GM23338 (cell line): ENCODE results near the gene RIC3. TPM values are rescaled to one million over a fixed set of nuclear protein-coding genes. Genes with fewer than 3 reads are reported as not detected.

Experiments
- ATAC-seq: fragments of 200-7000 bp; cut with Tn5 transposase; 3 replicates; pipeline ENCODE4 v1.9.1; 2020
- DNase-seq: peaks from one replicate; pipeline ENCODE4 v3.0.0-alpha.2; 2015; ENCODE audit warnings: low spot score
- H2AFZ ChIP-seq: fragments of 200-600 bp; sonication (generic); 2 replicates; pipeline ENCODE4 v1.8.0; 2016; ENCODE audit warnings: antibody characterized with exemption, mild to moderate bottlenecking, moderate library complexity
- H3F3A ChIP-seq: fragments of 200-600 bp; sonication (generic); replicated peaks from 2 replicates; pipeline ENCODE4 v1.8.0; 2017; ENCODE audit warnings: antibody characterized with exemption, mixed run types, low read depth
- H3K27ac ChIP-seq: fragments of 200-600 bp; sonication (generic); 2 replicates; pipeline ENCODE4 v1.6.1; 2016; ENCODE audit warnings: low read depth
- H3K27me3 ChIP-seq: fragments of 200-600 bp; sonication (generic); 2 replicates; pipeline ENCODE4 v1.8.0; 2016; ENCODE audit warnings: mild to moderate bottlenecking, mixed run types, moderate library complexity; ENCODE audit not compliant: insufficient read depth
- H3K36me3 ChIP-seq: fragments of 200-600 bp; sonication (generic); 2 replicates; pipeline ENCODE4 v1.8.0; 2016; ENCODE audit warnings: mild to moderate bottlenecking; ENCODE audit not compliant: insufficient read depth
- H3K4me1 ChIP-seq: fragments of 200-600 bp; sonication (generic); 2 replicates; pipeline ENCODE4 v1.8.0; 2016; ENCODE audit warnings: mild to moderate bottlenecking, moderate library complexity; ENCODE audit not compliant: insufficient read depth
- H3K4me2 ChIP-seq: fragments of 200-600 bp; sonication (generic); 2 replicates; pipeline ENCODE4 v1.7.1; 2017; ENCODE audit warnings: mixed run types
- H3K4me3 ChIP-seq: fragments of 200-600 bp; sonication (generic); 2 replicates; pipeline ENCODE4 v1.6.1; 2016; ENCODE audit warnings: mixed run types
- H3K79me2 ChIP-seq: fragments of 200-600 bp; sonication (generic); replicated peaks from 2 replicates; pipeline ENCODE4 v1.8.0; 2017; ENCODE audit warnings: mild to moderate bottlenecking; ENCODE audit not compliant: insufficient read depth
- H3K9me2 ChIP-seq: fragments of 200-600 bp; sonication (generic); 2 replicates; pipeline ENCODE4 v1.8.0; 2017; ENCODE audit not compliant: insufficient read depth
- H4K20me1 ChIP-seq: fragments of 200-600 bp; sonication (generic); replicated peaks from 2 replicates; pipeline ENCODE4 v1.8.0; 2017; ENCODE audit warnings: mild to moderate bottlenecking; ENCODE audit not compliant: insufficient read depth
- H3K27ac Mint-ChIP-seq: 2 replicates; pipeline ENCODE4 v1.8.0; 2020; ENCODE audit warnings: inconsistent platforms, mild to moderate bottlenecking, moderate library complexity, mixed read lengths
- H3K27me3 Mint-ChIP-seq: 3 replicates; pipeline ENCODE4 v1.8.0; 2022; ENCODE audit warnings: low read depth, mild to moderate bottlenecking, moderate library complexity, mixed read lengths, inconsistent platforms; ENCODE audit not compliant: insufficient read depth, poor library complexity
- H3K36me3 Mint-ChIP-seq: 3 replicates; pipeline ENCODE4 v1.8.0; 2021; ENCODE audit warnings: low read depth, mild to moderate bottlenecking, inconsistent platforms, moderate library complexity, mixed read lengths
- H3K4me1 Mint-ChIP-seq: 3 replicates; pipeline ENCODE4 v1.8.0; 2020; ENCODE audit warnings: mild to moderate bottlenecking, inconsistent platforms, mixed read lengths
- H3K4me3 Mint-ChIP-seq: 3 replicates; pipeline ENCODE4 v1.8.0; 2021; ENCODE audit warnings: moderate library complexity, mild to moderate bottlenecking, inconsistent platforms, mixed read lengths
- H3K9me3 Mint-ChIP-seq: 3 replicates; pipeline ENCODE4 v1.8.0; 2020; ENCODE audit warnings: moderate library complexity, mild to moderate bottlenecking, inconsistent platforms, mixed read lengths
- NANOG ChIP-seq: IDR thresholded peaks from 2 replicates; pipeline ENCODE4 v1.6.1; 2016; ENCODE audit warnings: antibody characterized with exemption, borderline replicate concordance
- POLR2AphosphoS5 ChIP-seq: IDR thresholded peaks from 2 replicates; pipeline ENCODE4 v1.6.1; 2016; ENCODE audit warnings: antibody characterized with exemption, low read depth
- ZNF331 ChIP-seq: fragments of 250-450 bp; sonication (Bioruptor Pico); IDR thresholded peaks from 2 replicates; pipeline ENCODE4 v1.5.0; 2020; ENCODE audit warnings: low read depth, mild to moderate bottlenecking, moderate library complexity
- polyA plus RNA-seq: library from polyadenylated mRNA; unstranded; fragments of >200 nt; fragmentation: Nextera tagmentation; extraction: Ambion mirVana; gene quantifications from 2 replicates; pipeline ENCODE4 v1.2.1, GENCODE V29; 2016
- total RNA-seq: library from RNA; depleted of rRNA; stranded (reverse); fragments of >200 nt; shearing (Covaris generic); gene quantifications from 2 replicates; pipeline ENCODE4 v1.2.3, GENCODE V29; 2014
- TF ChIP-seq, protein P1 (sequence below): IDR thresholded peaks from one replicate; pipeline ENCODE4 v1.6.1; 2018; ENCODE audit warnings: antibody characterized with exemption; ENCODE audit not compliant: unreplicated experiment
- TF ChIP-seq, protein P2 (sequence below): fragments of 250-450 bp; sonication (Bioruptor Pico); IDR thresholded peaks from 2 replicates; pipeline ENCODE4 v1.5.0; 2020; ENCODE audit warnings: mild to moderate bottlenecking, moderate library complexity
- TF ChIP-seq, protein P3 (sequence below), 2 experiments: fragments of 200-600 bp in 1 of 2; sonication (generic) in 1 of 2; conservative IDR thresholded peaks; 2 replicates each; pipeline versions ENCODE4 v1.5.1 to v1.6.1; 2016 to 2017; ENCODE audit warnings: antibody characterized with exemption in 2 of 2, low read depth in 2 of 2, mild to moderate bottlenecking in 2 of 2, moderate library complexity in 1 of 2

The RIC3 gene
- total and polyA plus RNA-seq, 2 experiments from 2014 or later = 17.8 to 21.3 TPM

DNA sequence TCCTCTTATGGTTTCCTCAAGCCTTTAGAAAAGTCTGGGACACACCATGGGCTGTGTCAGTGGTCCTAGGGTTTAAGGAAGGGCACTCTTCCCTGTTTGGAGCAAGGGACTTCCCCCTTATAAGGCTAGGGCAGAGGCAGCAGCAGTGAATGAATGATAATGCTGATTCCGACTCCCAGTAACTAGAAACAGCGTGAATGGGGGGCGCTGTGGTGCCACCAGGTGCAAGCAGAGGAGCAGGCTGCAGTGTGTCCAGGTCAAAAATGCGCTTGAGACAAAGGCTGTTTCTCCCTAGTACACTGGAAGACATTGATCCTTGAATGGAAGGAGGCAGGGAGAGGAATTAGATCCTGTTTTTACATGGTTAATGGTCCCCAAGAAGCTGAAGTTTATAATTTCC lies 11.6 kb upstream of the RIC3 start:
- peak; percentile 71 for DNase-seq
- H3K27ac ChIP-seq = no peak overlapping the region
- no peak overlapping the region for H3K4me2 ChIP-seq
- H3K36me3 ChIP-seq = no peaks in the 10 kb centered on the region
- Mint-ChIP-seq H3K4me3 (no peak overlapping the region), H3K27me3 (peaks cover 2% of the 10 kb centered on the region), H3K4me1 (peaks cover 12% of the 10 kb centered on the region; the same call in 2 of the 3 replicates), H3K27ac (no peak overlapping the region), H3K36me3 (no peaks in the 10 kb centered on the region), H3K9me3 (peaks cover 4% of the 10 kb centered on the region; the same call in 2 of the 3 replicates)
- H3K9me2 ChIP-seq = no peaks in the 10 kb centered on the region
- H3F3A ChIP-seq = no peaks in the 10 kb centered on the region
- no peaks in the 10 kb centered on the region; the same call in 1 of the 2 replicates for H3K4me1 ChIP-seq
- TF ChIP-seq, protein P1, sequence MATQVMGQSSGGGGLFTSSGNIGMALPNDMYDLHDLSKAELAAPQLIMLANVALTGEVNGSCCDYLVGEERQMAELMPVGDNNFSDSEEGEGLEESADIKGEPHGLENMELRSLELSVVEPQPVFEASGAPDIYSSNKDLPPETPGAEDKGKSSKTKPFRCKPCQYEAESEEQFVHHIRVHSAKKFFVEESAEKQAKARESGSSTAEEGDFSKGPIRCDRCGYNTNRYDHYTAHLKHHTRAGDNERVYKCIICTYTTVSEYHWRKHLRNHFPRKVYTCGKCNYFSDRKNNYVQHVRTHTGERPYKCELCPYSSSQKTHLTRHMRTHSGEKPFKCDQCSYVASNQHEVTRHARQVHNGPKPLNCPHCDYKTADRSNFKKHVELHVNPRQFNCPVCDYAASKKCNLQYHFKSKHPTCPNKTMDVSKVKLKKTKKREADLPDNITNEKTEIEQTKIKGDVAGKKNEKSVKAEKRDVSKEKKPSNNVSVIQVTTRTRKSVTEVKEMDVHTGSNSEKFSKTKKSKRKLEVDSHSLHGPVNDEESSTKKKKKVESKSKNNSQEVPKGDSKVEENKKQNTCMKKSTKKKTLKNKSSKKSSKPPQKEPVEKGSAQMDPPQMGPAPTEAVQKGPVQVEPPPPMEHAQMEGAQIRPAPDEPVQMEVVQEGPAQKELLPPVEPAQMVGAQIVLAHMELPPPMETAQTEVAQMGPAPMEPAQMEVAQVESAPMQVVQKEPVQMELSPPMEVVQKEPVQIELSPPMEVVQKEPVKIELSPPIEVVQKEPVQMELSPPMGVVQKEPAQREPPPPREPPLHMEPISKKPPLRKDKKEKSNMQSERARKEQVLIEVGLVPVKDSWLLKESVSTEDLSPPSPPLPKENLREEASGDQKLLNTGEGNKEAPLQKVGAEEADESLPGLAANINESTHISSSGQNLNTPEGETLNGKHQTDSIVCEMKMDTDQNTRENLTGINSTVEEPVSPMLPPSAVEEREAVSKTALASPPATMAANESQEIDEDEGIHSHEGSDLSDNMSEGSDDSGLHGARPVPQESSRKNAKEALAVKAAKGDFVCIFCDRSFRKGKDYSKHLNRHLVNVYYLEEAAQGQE = no peak
- TF ChIP-seq, protein P2, sequence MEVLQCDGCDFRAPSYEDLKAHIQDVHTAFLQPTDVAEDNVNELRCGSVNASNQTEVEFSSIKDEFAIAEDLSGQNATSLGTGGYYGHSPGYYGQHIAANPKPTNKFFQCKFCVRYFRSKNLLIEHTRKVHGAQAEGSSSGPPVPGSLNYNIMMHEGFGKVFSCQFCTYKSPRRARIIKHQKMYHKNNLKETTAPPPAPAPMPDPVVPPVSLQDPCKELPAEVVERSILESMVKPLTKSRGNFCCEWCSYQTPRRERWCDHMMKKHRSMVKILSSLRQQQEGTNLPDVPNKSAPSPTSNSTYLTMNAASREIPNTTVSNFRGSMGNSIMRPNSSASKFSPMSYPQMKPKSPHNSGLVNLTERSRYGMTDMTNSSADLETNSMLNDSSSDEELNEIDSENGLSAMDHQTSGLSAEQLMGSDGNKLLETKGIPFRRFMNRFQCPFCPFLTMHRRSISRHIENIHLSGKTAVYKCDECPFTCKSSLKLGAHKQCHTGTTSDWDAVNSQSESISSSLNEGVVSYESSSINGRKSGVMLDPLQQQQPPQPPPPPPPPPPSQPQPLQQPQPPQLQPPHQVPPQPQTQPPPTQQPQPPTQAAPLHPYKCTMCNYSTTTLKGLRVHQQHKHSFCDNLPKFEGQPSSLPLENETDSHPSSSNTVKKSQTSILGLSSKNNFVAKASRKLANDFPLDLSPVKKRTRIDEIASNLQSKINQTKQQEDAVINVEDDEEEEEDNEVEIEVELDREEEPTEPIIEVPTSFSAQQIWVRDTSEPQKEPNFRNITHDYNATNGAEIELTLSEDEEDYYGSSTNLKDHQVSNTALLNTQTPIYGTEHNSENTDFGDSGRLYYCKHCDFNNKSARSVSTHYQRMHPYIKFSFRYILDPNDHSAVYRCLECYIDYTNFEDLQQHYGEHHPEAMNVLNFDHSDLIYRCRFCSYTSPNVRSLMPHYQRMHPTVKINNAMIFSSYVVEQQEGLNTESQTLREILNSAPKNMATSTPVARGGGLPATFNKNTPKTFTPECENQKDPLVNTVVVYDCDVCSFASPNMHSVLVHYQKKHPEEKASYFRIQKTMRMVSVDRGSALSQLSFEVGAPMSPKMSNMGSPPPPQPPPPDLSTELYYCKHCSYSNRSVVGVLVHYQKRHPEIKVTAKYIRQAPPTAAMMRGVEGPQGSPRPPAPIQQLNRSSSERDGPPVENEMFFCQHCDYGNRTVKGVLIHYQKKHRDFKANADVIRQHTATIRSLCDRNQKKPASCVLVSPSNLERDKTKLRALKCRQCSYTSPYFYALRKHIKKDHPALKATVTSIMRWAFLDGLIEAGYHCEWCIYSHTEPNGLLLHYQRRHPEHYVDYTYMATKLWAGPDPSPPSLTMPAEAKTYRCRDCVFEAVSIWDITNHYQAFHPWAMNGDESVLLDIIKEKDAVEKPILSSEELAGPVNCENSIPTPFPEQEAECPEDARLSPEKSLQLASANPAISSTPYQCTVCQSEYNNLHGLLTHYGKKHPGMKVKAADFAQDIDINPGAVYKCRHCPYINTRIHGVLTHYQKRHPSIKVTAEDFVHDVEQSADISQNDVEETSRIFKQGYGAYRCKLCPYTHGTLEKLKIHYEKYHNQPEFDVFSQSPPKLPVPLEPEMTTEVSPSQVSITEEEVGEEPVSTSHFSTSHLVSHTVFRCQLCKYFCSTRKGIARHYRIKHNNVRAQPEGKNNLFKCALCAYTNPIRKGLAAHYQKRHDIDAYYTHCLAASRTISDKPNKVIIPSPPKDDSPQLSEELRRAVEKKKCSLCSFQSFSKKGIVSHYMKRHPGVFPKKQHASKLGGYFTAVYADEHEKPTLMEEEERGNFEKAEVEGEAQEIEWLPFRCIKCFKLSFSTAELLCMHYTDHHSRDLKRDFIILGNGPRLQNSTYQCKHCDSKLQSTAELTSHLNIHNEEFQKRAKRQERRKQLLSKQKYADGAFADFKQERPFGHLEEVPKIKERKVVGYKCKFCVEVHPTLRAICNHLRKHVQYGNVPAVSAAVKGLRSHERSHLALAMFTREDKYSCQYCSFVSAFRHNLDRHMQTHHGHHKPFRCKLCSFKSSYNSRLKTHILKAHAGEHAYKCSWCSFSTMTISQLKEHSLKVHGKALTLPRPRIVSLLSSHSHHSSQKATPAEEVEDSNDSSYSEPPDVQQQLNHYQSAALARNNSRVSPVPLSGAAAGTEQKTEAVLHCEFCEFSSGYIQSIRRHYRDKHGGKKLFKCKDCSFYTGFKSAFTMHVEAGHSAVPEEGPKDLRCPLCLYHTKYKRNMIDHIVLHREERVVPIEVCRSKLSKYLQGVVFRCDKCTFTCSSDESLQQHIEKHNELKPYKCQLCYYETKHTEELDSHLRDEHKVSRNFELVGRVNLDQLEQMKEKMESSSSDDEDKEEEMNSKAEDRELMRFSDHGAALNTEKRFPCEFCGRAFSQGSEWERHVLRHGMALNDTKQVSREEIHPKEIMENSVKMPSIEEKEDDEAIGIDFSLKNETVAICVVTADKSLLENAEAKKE (CRISPR knock-in tag) = no peak
- no peak for TF ChIP-seq NANOG
- TF ChIP-seq, protein P3, sequence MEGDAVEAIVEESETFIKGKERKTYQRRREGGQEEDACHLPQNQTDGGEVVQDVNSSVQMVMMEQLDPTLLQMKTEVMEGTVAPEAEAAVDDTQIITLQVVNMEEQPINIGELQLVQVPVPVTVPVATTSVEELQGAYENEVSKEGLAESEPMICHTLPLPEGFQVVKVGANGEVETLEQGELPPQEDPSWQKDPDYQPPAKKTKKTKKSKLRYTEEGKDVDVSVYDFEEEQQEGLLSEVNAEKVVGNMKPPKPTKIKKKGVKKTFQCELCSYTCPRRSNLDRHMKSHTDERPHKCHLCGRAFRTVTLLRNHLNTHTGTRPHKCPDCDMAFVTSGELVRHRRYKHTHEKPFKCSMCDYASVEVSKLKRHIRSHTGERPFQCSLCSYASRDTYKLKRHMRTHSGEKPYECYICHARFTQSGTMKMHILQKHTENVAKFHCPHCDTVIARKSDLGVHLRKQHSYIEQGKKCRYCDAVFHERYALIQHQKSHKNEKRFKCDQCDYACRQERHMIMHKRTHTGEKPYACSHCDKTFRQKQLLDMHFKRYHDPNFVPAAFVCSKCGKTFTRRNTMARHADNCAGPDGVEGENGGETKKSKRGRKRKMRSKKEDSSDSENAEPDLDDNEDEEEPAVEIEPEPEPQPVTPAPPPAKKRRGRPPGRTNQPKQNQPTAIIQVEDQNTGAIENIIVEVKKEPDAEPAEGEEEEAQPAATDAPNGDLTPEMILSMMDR (conservative IDR thresholded peaks at IDR 0.05; ENCODE audit: low read depth in 2 of 2) = peak; percentile 59 to 82
- no peak for TF ChIP-seq ZNF331 (CRISPR knock-in tag)
- TF ChIP-seq POLR2AphosphoS5 = no peak
- H2AFZ ChIP-seq = peak overlapping the region; percentile 64
- no peaks in the 10 kb centered on the region for H4K20me1 ChIP-seq
- ATAC-seq = peak; percentile 96
- no peaks in the 10 kb centered on the region for H3K79me2 ChIP-seq
- no peak overlapping the region for H3K4me3 ChIP-seq
- H3K27me3 ChIP-seq = no peaks in the 10 kb centered on the region
